Kasumi-1 (cell line): ENCODE results near the gene MAP3K12.

Experiments used
- DNase-seq, 2 experiments: peaks; one replicate each; lab custom pipeline; 2025; lab: John Stamatoyannopoulos, UW

The MAP3K12 gene

GRCh38 chr12:53431187-53431586 lies 68.1 kb downstream of the MAP3K12 start:
- no peak for DNase-seq

GRCh38 chr12:53430116-53430515 lies 69.1 kb downstream of the MAP3K12 start:
- no peak for DNase-seq
